ENCODE measurements around the gene MUS81. TPM values are rescaled to one million over a fixed set of nuclear protein-coding genes. Genes with fewer than 3 reads are reported as not detected.

MUS81 gene
- total and polyA plus RNA-seq, 2 of the 13 experiments (the other 11 are each of a cell fraction or from before 2014, with no cell fraction given), result 25.6 to 30.2 TPM

DNA sequence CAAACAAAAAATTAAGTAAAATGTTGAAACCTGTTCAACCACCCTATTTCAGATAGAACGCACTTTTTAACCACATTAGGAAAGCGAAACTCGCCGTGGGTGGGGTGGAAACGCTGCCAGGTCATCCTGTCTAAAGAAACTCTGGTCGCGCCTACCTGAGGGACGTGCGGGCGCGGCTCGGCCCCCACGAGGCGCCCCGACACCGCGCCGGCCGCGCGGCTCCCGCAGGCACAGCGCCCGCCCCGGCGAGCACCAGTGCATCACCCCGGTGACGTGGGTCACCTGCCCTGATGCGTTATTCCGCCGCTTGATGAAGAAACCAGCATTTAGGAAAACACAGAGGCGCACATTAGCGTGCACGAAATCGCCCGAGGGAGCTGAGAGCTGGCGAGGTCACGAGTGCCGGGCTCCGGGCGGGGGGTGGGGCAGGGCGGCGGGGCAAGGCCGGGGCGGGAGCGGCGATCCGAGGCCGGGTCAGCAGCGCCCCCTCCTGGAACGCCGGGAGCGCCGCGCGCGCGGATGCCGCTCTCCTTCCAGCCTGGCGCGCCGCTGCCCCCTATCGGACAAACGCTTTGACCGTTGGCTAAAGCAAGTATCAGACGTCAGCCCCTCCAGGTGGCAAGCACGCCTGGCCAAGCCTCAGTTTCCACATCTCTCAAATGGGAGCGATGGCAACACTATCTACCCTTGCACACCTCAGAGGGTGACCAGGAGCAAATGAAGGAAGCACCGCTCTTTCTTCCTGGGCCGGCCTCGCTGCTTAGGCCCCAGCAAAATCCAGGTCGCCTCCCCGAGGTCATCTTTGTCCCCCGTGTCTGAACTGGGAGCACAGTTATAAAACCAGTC is 42.2 kb upstream of the MUS81 start (continued):
- TF ChIP-seq, protein P1, sequence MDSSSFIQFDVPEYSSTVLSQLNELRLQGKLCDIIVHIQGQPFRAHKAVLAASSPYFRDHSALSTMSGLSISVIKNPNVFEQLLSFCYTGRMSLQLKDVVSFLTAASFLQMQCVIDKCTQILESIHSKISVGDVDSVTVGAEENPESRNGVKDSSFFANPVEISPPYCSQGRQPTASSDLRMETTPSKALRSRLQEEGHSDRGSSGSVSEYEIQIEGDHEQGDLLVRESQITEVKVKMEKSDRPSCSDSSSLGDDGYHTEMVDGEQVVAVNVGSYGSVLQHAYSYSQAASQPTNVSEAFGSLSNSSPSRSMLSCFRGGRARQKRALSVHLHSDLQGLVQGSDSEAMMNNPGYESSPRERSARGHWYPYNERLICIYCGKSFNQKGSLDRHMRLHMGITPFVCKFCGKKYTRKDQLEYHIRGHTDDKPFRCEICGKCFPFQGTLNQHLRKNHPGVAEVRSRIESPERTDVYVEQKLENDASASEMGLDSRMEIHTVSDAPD (CRISPR knock-in tag; IDR thresholded peaks at IDR 0.05), result 0 out of 2 replicates have a peak, but pooled peaks have one; percentile 28
- TF ChIP-seq PAWR (CRISPR knock-in tag; IDR thresholded peaks at IDR 0.05; ENCODE audit: borderline replicate concordance), result no peak
- TF ChIP-seq SP5 (CRISPR knock-in tag; IDR thresholded peaks at IDR 0.05; ENCODE audit: borderline replicate concordance, low read depth), result no peak
- TF ChIP-seq, protein P2, sequence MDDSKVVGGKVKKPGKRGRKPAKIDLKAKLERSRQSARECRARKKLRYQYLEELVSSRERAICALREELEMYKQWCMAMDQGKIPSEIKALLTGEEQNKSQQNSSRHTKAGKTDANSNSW (CRISPR knock-in tag; IDR thresholded peaks at IDR 0.05; ENCODE audit: borderline replicate concordance), result no peak
- no peak for TF ChIP-seq CENPX (CRISPR knock-in tag; IDR thresholded peaks at IDR 0.05)
- 0 out of 2 replicates have a peak, but pooled peaks have one; percentile 63 for TF ChIP-seq REPIN1 (CRISPR knock-in tag; IDR thresholded peaks at IDR 0.05; ENCODE audit: borderline replicate concordance, low read depth)
- TF ChIP-seq ZFP41 (CRISPR knock-in tag; IDR thresholded peaks at IDR 0.05; ENCODE audit: borderline replicate concordance), result no peak
- TF ChIP-seq ZNF101 (CRISPR knock-in tag; IDR thresholded peaks at IDR 0.05; ENCODE audit: borderline replicate concordance, low read depth), result no peak
- peak; percentile 98 for TF ChIP-seq RAD21 (CRISPR knock-in tag; IDR thresholded peaks at IDR 0.05)
- no peak for TF ChIP-seq HOXA5 (CRISPR knock-in tag; IDR thresholded peaks at IDR 0.05)
- TF ChIP-seq SIN3A (IDR thresholded peaks at IDR 0.05; ENCODE audit: borderline replicate concordance, low read depth, low read length), result 0 out of 2 replicates have a peak, but pooled peaks have one; percentile 56
- no peak for TF ChIP-seq ZNF550 (CRISPR knock-in tag; IDR thresholded peaks at IDR 0.05; ENCODE audit: borderline replicate concordance)
- no peak for TF ChIP-seq NR2F1 (CRISPR knock-in tag; IDR thresholded peaks at IDR 0.05)
- TF ChIP-seq, protein P3, sequence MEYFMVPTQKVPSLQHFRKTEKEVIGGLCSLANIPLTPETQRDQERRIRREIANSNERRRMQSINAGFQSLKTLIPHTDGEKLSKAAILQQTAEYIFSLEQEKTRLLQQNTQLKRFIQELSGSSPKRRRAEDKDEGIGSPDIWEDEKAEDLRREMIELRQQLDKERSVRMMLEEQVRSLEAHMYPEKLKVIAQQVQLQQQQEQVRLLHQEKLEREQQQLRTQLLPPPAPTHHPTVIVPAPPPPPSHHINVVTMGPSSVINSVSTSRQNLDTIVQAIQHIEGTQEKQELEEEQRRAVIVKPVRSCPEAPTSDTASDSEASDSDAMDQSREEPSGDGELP (IDR thresholded peaks at IDR 0.05; ENCODE audit: borderline replicate concordance, low read depth), result peak; percentile 51; the same call in 1 of the 2 replicates
- TF ChIP-seq HNRNPL (IDR thresholded peaks at IDR 0.05; ENCODE audit: low read depth, low read length), result no peak
- TF ChIP-seq ZNF790 (CRISPR knock-in tag; IDR thresholded peaks at IDR 0.05; ENCODE audit: borderline replicate concordance), result no peak
- peak; percentile 43; the same call in 1 of the 3 replicates for TF ChIP-seq MXI1 (IDR thresholded peaks at IDR 0.05; ENCODE audit: borderline replicate concordance, low read depth, low read length)
- peak; percentile 11; the same call in 1 of the 2 replicates for TF ChIP-seq FOXA3 (CRISPR knock-in tag; IDR thresholded peaks at IDR 0.05)
- no peak for TF ChIP-seq ARNTL (CRISPR knock-in tag; IDR thresholded peaks at IDR 0.05)
- TF ChIP-seq HDAC6 (IDR thresholded peaks at IDR 0.05; ENCODE audit: low read depth, low read length), result no peak
- TF ChIP-seq, protein P4, sequence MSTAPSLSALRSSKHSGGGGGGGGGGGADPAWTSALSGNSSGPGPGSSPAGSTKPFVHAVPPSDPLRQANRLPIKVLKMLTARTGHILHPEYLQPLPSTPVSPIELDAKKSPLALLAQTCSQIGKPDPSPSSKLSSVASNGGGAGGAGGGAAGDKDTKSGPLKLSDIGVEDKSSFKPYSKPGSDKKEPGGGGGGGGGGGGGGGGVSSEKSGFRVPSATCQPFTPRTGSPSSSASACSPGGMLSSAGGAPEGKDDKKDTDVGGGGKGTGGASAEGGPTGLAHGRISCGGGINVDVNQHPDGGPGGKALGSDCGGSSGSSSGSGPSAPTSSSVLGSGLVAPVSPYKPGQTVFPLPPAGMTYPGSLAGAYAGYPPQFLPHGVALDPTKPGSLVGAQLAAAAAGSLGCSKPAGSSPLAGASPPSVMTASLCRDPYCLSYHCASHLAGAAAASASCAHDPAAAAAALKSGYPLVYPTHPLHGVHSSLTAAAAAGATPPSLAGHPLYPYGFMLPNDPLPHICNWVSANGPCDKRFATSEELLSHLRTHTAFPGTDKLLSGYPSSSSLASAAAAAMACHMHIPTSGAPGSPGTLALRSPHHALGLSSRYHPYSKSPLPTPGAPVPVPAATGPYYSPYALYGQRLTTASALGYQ (CRISPR knock-in tag; IDR thresholded peaks at IDR 0.05), result no peak
- TF ChIP-seq ZNF251 (CRISPR knock-in tag; IDR thresholded peaks at IDR 0.05), result no peak

All from HepG2 (cell line).